22Rv1 (cell line): ENCODE results near the gene GAREM2.

Experiments used
- H3K27ac ChIP-seq: fragments of 450-650 bp; 2 replicates; pipeline ENCODE4 v1.5.1; 2017
- CTCF ChIP-seq: fragments of 450-650 bp; IDR thresholded peaks from 2 replicates; pipeline ENCODE4 v1.5.1; 2017; ENCODE audit warnings: mild to moderate bottlenecking
- ZFX ChIP-seq: fragments of 450-650 bp; IDR thresholded peaks from 2 replicates; pipeline ENCODE4 v1.6.1; 2017; ENCODE audit warnings: antibody characterized with exemption, borderline replicate concordance

Gene GAREM2

GRCh38 chr2:26196683-26197418 is 24.0 kb downstream of the GAREM2 start:
- no peak for TF ChIP-seq ZFX
- no peak for TF ChIP-seq CTCF
- H3K27ac ChIP-seq, result no peak overlapping the region

GRCh38 chr2:26197516-26197915 is 24.6 kb downstream of the GAREM2 start:
- TF ChIP-seq CTCF, result no peak
- no peak for TF ChIP-seq ZFX

DNA sequence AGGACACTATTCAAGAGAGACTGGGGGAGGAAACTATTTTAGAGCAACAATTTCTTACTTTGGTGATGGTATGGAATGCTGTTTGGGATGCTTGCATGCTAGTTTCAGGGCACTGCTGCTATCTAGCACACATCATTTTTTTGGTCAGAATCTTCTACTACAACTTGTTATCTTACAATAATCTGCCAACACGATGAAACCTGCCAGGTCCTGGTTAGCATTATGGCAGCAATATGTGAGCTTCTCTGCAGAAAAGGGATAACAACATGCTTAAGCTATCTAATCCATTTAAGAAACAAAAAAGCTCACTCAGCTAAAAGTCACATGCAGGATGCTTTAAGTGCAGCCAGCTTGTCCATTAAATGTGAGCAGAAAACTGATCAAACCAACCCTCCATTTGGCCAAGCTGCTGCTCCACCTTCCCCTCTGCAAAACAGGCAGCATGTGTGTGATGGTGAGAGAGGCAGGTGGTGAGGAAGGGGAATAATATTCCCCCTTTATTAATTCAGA is 30.1 kb downstream of the GAREM2 start:
- TF ChIP-seq ZFX (no peak), CTCF (no peak)

More at GRCh38 chr2:26197516-26197915, 24.6 kb downstream of the GAREM2 start:
- no peak overlapping the region for H3K27ac ChIP-seq

GRCh38 chr2:26203906-26204305 is 31.0 kb downstream of the GAREM2 start:
- no peak for TF ChIP-seq ZFX
- H3K27ac ChIP-seq, result no peak overlapping the region

More for the DNA sequence above, 30.1 kb downstream of the GAREM2 start:
- no peak overlapping the region for H3K27ac ChIP-seq

- no peak overlapping the region for H3K27ac ChIP-seq
- TF ChIP-seq ZFX, result no peak
- no peak for TF ChIP-seq CTCF
Observed at GRCh38 chr2:26212011-26212410, 39.1 kb downstream of the GAREM2 start.

- TF ChIP-seq ZFX, result no peak
- TF ChIP-seq CTCF, result no peak
- no peak overlapping the region for H3K27ac ChIP-seq
Observed at GRCh38 chr2:26214759-26215158, 41.9 kb downstream of the GAREM2 start.

DNA sequence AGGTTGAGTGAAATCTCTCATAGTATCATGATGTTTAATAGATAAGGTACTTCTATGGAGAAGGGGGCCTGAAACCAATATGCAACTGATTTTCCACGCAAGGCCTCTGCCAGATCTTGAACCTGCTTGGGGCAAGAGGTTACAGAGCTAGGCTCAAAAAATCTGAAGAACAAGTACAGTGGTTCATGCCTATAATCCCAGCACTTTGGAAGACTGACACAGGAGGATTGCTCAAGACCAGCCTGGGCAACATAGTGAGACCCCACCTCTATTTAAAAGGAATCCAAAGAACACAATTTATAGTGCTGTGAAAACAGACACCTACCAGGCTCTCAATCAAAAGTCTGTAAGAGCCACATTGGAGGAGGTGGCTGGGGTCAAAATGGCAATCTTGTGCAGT is 42.9 kb downstream of the GAREM2 start:
- no peak overlapping the region for H3K27ac ChIP-seq
- TF ChIP-seq CTCF (no peak), ZFX (no peak)

DNA sequence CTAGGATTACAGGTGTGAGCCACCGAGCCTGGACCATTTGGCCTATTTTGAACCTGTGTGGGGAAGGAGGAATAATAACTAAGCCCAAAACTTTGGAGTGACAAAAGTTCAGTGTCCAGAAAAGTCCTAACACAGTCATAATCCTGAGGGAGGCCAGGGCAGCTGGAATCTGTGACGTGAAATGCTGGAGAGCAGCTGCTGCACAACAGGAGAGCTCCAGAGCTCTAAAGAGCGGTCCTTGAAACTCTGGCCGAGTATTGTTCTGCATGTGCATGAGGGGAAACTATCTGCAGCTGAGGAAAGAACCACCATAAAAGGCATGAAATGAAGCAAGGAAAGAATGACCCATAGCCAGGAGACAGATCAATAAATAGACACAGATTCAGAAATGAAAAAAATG is 43.7 kb downstream of the GAREM2 start:
- H3K27ac ChIP-seq, result no peak overlapping the region
- no peak for TF ChIP-seq CTCF
- no peak for TF ChIP-seq ZFX
